ENCODE data around the gene TMEM240.

GRCh38 chr1:1582585-1583346, 42.3 kb upstream of the TMEM240 start:
- TF ChIP-seq FOXM1 (IDR thresholded peaks at IDR 0.05; ENCODE audit: borderline replicate concordance, low read depth) (no peak), EP300 (IDR thresholded peaks at IDR 0.05; ENCODE audit: borderline replicate concordance) (no peak), REST (IDR thresholded peaks at IDR 0.05; ENCODE audit: low read depth) (no peak), RAD21 (IDR thresholded peaks at IDR 0.05; ENCODE audit: low read depth) (no peak), NFIC (IDR thresholded peaks at IDR 0.05) (no peak), MAX (IDR thresholded peaks at IDR 0.05) (no peak), CEBPB (IDR thresholded peaks at IDR 0.05) (no peak)
